ENCODE data around the gene DDOST. TPM values are rescaled to one million over a fixed set of nuclear protein-coding genes. Genes with fewer than 3 reads are reported as not detected.
A peak's percentile ranks its signal among the peaks of the same experiment; 100 is the strongest.

DDOST gene
- total RNA-seq, 1 donor, result 120 TPM

DNA sequence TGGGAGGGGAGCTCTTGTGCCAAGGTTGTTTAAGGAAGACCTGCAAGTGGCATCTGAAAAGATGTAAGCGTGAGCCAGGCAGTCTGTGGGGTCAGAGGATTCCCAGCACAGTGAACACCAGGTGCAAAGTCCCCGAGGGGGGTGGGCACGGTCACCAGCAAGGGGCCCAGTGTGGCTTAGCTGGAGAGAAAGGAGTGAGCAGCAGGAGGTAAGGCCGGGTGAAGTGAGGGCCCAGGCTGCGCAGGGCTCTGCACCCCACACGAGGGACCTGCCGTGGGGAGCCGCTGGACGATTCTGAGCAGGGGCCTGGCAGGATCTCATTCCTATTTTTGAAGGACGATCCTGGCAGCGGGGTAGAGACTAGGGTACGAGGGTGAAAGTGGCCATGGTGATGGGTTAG lies 4.1 kb downstream of the DDOST start:
- Histone ChIP-seq H3K4me3 (ENCODE audit: low read length) (no peak overlapping the region), H3K4me1 (ENCODE audit: insufficient read depth, low read length) (peaks cover 22% of the 10 kb centered on the region), H3K27me3 (ENCODE audit: insufficient read depth, low read length) (no peaks in the 10 kb centered on the region), H3K9me3 (ENCODE audit: low read depth, low read length) (no peaks in the 10 kb centered on the region)

DNA sequence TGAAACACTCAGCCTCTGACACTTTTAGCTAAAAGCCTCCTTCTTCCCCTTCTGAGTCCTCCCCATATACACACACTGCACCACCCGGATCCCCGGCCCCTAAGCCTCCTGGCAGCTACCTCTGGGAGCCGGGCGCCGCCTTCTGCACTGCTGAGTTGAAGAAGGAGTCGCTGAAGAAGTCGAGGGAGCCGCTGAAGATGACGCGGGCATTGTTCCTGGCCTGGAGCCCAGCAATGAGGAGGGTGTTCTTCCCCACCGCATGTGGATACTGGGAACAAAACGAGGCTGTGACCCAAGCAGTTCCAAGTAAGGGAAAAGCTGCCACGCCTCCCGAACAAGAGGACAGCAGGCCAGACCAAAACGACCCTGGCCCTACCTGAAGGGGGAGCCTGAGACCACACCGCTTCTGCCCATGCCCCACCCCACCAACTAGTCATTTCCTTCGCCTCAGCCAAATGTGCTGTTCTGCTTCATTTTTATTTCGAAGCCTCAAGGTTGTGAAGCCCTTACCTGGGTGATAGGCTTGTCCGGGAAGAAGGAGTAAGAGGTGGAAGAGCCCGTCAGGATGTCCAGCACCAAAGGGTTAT lies 7.0 kb downstream of the DDOST start:
- Histone ChIP-seq H3K4me1 (ENCODE audit: insufficient read depth, low read length) (peaks cover 2% of the 10 kb centered on the region), H3K9me3 (ENCODE audit: low read depth, low read length) (no peaks in the 10 kb centered on the region), H3K4me3 (ENCODE audit: low read length) (no peak overlapping the region), H3K27me3 (ENCODE audit: insufficient read depth, low read length) (no peaks in the 10 kb centered on the region)

DNA sequence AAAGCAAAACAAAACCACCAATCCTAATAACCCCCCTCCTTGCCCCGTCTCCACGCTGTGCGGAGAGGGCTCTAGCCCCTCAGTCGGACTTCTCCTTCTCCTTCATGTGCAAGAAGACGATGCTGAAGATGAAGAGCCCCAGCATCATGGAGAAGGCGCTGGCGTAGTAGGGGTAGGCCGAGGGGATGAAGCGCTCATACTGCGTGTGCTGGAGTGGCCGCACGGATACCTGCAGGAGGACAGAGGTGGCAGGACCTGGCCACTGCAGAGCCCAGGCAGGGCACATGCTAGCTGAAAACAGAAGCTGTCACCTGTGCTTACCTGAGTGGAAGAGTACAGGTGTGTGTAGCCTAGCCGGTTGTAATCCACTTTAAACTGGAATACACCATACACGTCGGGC lies 8.9 kb downstream of the DDOST start:
- H3K4me3 ChIP-seq (ENCODE audit: low read length), result no peak overlapping the region
- no peaks in the 10 kb centered on the region for H3K4me1 ChIP-seq (ENCODE audit: insufficient read depth, low read length)
- no peaks in the 10 kb centered on the region for H3K27me3 ChIP-seq (ENCODE audit: insufficient read depth, low read length)
- no peaks in the 10 kb centered on the region for H3K9me3 ChIP-seq (ENCODE audit: low read depth, low read length)

DNA sequence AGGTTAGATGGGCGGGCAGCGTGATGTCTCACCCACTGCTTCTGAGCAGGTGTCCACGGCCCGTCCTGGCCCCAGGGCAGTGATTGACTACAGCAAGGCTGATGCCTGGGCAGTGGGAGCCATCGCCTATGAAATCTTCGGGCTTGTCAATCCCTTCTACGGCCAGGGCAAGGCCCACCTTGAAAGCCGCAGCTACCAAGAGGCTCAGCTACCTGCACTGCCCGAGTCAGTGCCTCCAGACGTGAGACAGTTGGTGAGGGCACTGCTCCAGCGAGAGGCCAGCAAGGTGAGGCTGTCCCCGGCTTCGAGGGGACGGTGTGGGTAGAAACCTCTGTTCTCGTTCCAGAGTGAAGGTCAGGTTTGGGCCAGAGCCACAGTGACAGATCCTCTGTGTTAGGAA lies 12.2 kb downstream of the DDOST start:
- Histone ChIP-seq H3K27me3 (ENCODE audit: insufficient read depth, low read length) (no peaks in the 10 kb centered on the region), H3K9me3 (ENCODE audit: low read depth, low read length) (no peaks in the 10 kb centered on the region), H3K4me3 (ENCODE audit: low read length) (no peak overlapping the region), H3K4me1 (ENCODE audit: insufficient read depth, low read length) (no peaks in the 10 kb centered on the region)

DNA sequence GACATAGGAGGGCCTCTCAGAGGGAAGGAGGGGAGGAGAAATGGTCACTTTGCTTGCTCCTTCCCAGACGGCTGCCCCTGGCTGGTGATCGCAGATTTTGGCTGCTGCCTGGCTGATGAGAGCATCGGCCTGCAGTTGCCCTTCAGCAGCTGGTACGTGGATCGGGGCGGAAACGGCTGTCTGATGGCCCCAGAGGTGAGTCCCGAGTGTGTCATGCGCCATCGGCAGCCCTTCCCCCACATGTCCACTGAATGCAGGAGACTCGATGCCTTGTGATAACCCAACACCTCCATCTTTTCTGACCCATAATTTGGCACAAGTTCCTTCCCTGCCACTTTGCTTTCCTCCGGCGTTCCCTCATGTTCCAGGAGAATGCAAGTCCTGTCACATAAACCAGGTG lies 12.7 kb downstream of the DDOST start:
- Histone ChIP-seq H3K9me3 (ENCODE audit: low read depth, low read length) (no peaks in the 10 kb centered on the region), H3K4me3 (ENCODE audit: low read length) (no peak overlapping the region), H3K27me3 (ENCODE audit: insufficient read depth, low read length) (no peaks in the 10 kb centered on the region), H3K4me1 (ENCODE audit: insufficient read depth, low read length) (no peaks in the 10 kb centered on the region)

DNA sequence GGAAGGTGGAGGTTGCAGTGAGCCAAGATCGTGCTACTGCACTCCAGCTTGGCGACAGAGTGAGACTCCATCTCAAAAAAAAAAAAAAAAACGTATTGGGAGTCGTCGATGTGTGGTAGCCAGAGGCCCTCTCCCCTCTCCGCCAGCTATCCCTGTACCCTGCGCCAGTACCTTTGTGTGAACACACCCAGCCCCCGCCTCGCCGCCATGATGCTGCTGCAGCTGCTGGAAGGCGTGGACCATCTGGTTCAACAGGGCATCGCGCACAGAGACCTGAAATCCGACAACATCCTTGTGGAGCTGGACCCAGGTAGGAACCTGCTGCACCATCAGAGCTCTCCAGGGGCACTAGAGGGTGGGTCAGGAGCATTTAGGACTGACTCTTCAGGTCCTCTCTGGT lies 15.8 kb downstream of the DDOST start:
- no peaks in the 10 kb centered on the region for H3K4me1 ChIP-seq (ENCODE audit: insufficient read depth, low read length)
- no peaks in the 10 kb centered on the region for H3K27me3 ChIP-seq (ENCODE audit: insufficient read depth, low read length)
- H3K9me3 ChIP-seq (ENCODE audit: low read depth, low read length), result no peaks in the 10 kb centered on the region
- H3K4me3 ChIP-seq (ENCODE audit: low read length), result no peak overlapping the region

DNA sequence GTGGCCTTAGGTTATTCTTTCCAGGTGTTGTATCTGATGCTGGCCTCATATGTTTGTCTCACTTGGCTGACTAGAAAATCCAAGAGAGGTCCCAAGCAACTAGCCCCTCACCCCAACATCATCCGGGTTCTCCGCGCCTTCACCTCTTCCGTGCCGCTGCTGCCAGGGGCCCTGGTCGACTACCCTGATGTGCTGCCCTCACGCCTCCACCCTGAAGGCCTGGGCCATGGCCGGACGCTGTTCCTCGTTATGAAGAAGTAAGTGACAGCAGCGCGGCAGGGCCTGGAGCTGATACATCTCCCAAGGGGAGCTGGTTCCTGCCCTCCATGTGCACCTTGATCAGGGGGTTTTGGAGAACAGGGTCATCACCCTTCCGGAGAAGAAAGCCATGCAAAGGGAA lies 16.8 kb downstream of the DDOST start:
- H3K27me3 ChIP-seq (ENCODE audit: insufficient read depth, low read length), result no peaks in the 10 kb centered on the region
- no peaks in the 10 kb centered on the region for H3K4me1 ChIP-seq (ENCODE audit: insufficient read depth, low read length)
- no peaks in the 10 kb centered on the region for H3K9me3 ChIP-seq (ENCODE audit: low read depth, low read length)
- H3K4me3 ChIP-seq (ENCODE audit: low read length), result no peak overlapping the region

DNA sequence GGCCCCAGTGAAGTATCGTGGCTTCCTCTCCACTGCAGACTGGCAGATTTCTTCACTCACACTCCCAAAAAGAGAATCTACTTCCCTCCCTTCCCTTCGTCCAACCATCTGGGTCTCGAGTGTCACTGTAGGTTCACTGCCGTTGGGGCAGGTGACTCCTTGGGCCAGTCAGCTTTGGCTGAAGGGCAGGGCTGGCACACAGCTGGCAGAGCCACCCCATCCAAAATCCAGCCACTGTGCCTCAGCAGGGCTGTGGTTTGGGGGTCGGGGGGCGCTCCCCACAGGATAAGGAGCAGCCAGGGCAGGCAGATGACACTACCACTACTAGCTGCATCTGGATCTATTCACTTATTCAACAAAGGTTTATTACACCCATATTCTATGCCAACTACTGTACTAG lies 18.1 kb downstream of the DDOST start:
- no peaks in the 10 kb centered on the region for H3K27me3 ChIP-seq (ENCODE audit: insufficient read depth, low read length)
- no peaks in the 10 kb centered on the region for H3K9me3 ChIP-seq (ENCODE audit: low read depth, low read length)
- H3K4me3 ChIP-seq (ENCODE audit: low read length), result no peak overlapping the region
- no peaks in the 10 kb centered on the region for H3K4me1 ChIP-seq (ENCODE audit: insufficient read depth, low read length)

DNA sequence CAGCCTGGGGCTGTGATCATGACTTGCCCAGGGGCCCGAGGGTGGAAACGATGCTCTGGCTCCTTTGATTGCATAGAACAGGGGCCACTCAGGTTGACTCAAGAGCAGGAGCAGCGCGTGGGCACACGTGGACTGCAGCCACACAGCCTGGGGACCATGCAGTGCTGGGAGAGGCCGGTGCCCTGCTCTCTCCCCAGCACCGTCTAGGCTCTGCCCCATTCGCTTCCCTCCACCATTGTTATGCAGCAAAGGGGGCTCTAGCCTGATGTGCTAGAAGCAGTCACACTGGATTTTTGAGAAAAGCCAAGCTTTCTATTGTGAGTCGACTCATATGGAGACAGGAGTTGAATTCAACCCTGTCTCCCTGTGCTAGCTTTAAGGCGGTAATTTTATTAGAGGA lies 19.2 kb downstream of the DDOST start:
- Histone ChIP-seq H3K4me1 (ENCODE audit: insufficient read depth, low read length) (no peaks in the 10 kb centered on the region), H3K9me3 (ENCODE audit: low read depth, low read length) (no peaks in the 10 kb centered on the region), H3K4me3 (ENCODE audit: low read length) (no peak overlapping the region), H3K27me3 (ENCODE audit: insufficient read depth, low read length) (no peaks in the 10 kb centered on the region)

DNA sequence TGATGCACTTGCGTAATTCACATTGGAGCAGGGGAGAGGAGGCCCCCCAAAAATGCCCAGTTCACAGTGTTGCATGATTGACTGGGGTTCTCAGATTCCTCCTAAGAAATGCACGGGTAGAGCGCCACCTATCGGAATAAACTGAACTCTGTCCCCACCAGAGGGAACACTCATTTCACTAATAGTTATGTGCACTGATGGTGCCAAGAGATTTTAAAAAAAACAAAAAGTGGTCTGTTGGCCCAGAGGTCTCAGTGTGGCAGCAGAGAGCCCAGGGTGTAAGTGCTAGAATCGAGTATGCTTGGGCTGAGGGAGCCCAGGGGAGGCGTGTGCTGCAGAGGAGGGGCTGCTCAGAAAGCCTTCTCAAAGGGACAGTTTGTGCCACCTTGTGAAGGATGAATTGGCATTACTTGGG lies 21.0 kb downstream of the DDOST start:
- no peaks in the 10 kb centered on the region for H3K9me3 ChIP-seq (ENCODE audit: low read depth, low read length)
- H3K4me1 ChIP-seq (ENCODE audit: insufficient read depth, low read length), result peaks cover under 1% of the 10 kb centered on the region
- H3K4me3 ChIP-seq (ENCODE audit: low read length), result no peak overlapping the region
- no peaks in the 10 kb centered on the region for H3K27me3 ChIP-seq (ENCODE audit: insufficient read depth, low read length)

DNA sequence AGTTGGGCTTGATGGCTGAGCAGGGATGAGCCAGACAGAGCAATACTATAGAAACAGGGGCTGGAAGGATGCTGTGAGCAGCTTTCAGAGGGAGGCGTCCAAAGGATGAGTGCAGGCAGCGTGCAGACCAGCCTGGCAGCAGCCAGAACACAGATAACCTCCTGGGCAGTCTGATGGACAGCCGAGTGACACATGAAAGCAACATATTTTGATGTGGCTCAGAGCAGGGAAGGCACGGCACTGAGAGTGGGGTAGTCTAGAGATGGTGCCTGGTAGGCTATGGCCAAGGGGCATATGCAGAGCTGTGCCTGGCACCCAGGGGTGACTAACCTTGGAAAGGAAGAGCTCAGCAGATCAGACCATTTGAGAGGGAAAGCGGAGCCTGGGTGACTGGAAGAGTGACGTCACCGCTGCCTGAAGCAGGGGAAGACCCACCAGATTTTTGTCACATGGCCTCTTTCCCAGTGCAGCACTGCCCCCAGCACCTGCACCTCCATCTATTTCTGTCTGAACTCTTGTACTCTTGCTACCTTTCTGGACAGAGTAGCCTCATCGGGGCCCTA lies 24.3 kb downstream of the DDOST start:
- Histone ChIP-seq H3K4me3 (ENCODE audit: low read length) (no peak overlapping the region), H3K9me3 (ENCODE audit: low read depth, low read length) (no peaks in the 10 kb centered on the region), H3K27me3 (ENCODE audit: insufficient read depth, low read length) (no peaks in the 10 kb centered on the region), H3K4me1 (ENCODE audit: insufficient read depth, low read length) (peaks cover 19% of the 10 kb centered on the region)

DNA sequence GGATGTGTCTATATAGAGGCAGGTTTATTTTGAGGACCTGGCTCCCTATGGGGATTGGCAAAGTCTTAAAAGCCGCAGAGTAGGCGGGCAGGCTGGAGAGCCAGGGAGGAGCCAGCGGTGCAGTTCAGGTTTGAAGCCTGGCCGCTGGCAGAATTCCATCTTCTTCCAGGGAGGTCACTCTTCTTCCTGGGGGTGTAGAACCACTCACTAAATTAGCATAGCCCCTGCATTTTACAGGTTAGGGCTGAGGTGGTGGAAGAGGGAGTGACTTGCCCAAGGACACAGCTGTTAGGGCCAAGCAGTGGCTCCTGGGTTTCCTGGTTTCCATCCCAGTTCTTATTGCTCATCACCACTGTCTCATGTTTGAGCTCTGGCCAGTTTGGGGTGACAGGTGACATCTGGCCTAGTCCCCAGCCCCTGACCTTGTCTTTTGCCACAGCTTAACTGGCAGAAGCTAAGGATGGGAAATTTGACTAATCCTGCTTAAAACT lies 26.5 kb downstream of the DDOST start:
- H3K9me3 ChIP-seq (ENCODE audit: low read depth, low read length), result no peaks in the 10 kb centered on the region
- H3K27me3 ChIP-seq (ENCODE audit: insufficient read depth, low read length), result no peaks in the 10 kb centered on the region
- peak overlapping the region; percentile 85 for H3K4me3 ChIP-seq (ENCODE audit: low read length)
- peaks cover 19% of the 10 kb centered on the region for H3K4me1 ChIP-seq (ENCODE audit: insufficient read depth, low read length)

DNA sequence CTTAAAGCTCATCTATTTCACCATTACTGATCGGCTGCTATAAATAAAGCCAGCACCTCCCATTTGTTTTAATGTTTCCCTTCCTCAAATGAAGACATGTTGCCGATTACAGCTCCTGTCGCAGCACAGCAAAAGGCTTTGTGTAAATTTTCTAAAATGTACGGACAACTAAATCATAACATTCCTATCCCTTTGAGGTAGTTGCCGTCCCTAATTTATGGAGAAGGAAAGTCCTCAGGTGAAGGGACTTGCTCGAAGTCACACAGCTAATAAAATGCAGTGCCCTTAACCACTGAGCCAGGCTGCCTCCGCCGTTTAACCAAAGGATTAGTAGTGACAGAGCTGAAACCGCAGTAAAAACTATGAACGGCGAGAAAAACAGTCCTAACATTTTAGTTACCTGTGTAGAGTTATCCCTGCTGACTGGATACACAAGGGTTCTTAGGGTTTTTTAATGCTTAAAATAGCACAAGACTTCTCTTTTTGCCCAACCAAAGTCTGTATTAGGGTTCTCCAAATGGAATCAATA lies 27.0 kb downstream of the DDOST start:
- Histone ChIP-seq H3K4me3 (ENCODE audit: low read length) (peak overlapping the region; percentile 85), H3K4me1 (ENCODE audit: insufficient read depth, low read length) (peaks cover 19% of the 10 kb centered on the region), H3K9me3 (ENCODE audit: low read depth, low read length) (no peaks in the 10 kb centered on the region), H3K27me3 (ENCODE audit: insufficient read depth, low read length) (no peaks in the 10 kb centered on the region)

DNA sequence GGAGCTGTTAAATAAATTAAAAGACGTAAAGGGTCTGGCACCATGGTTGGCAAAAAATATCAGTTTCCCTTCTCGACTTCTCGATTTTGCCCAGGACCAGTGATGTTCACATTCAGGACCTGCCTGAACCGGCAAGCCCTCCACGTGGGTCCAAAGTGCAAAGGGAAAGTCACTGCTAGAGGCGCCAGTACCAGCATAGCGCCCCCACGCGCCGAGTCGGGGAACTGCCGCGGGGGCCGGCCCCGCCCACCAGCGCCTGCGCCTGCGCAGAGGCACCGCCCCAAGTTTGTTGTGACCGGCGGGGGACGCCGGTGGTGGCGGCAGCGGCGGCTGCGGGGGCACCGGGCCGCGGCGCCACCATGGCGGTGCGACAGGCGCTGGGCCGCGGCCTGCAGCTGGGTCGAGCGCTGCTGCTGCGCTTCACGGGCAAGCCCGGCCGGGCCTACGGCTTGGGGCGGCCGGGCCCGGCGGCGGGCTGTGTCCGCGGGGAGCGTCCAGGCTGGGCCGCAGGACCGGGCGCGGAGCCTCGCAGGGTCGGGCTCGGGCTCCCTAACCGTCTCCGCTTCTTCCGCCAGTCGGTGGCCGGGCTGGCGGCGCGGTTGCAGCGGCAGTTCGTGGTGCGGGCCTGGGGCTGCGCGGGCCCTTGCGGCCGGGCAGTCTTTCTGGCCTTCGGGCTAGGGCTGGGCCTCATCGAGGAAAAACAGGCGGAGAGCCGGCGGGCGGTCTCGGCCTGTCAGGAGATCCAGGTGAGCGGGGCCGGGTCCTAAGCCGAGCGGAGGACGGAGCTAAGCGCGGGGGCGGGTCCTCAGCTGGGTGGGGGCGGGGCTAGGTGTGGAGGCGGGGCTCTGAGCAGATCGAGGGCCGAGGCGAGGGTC lies 27.7 kb downstream of the DDOST start, which contains the start of gene PINK1:
PINK1 (plus strand) TSS at position 269 of the 875 bp plus-strand sequence; CDS start at position 360, 91 bp downstream.
- Histone ChIP-seq H3K27me3 (ENCODE audit: insufficient read depth, low read length) (no peaks in the 10 kb centered on the region), H3K4me1 (ENCODE audit: insufficient read depth, low read length) (peaks cover 19% of the 10 kb centered on the region), H3K4me3 (ENCODE audit: low read length) (peak within 1 kb of the TSS; percentile 85)

DNA sequence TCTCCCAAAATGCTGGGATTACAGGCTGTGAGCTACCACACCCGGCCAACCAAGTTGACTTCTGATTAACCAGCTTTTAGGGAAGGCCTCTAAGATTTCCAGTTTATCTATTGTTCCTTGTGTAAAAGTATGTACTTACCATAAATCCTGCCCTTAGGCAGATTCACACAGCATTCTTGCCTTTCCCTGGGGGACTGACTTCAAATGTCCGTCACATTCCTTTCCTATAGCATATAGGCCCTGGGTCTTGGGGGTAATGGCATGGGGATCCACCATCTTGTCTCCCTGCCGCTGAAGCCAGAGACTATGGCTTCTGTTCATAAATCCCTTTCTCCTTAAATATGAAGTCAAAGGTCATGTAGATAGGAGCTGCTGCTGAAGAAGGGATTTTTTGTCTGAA lies 28.8 kb downstream of the DDOST start:
- H3K4me1 ChIP-seq (ENCODE audit: insufficient read depth, low read length), result peaks cover 19% of the 10 kb centered on the region
- no peak overlapping the region for H3K4me3 ChIP-seq (ENCODE audit: low read length)
- H3K9me3 ChIP-seq (ENCODE audit: low read depth, low read length), result no peaks in the 10 kb centered on the region
- H3K27me3 ChIP-seq (ENCODE audit: insufficient read depth, low read length), result no peaks in the 10 kb centered on the region

More for the DNA sequence above, 27.7 kb downstream of the DDOST start, which contains the start of gene PINK1:
- H3K9me3 ChIP-seq (ENCODE audit: low read depth, low read length), result no peaks in the 10 kb centered on the region
